Neural cell (in vitro differentiated cells): ENCODE measurements around the gene PPP3CA. TPM values are rescaled to one million over a fixed set of nuclear protein-coding genes. Genes with fewer than 3 reads are reported as not detected.

Source experiments
- H2AFZ ChIP-seq: fragments of 200-600, 300-800 bp; sonication (generic), shearing (Covaris generic); 2 replicates; pipeline ENCODE4 v1.6.0; 2014; ENCODE audit warnings: low read depth, mild to moderate bottlenecking, antibody characterized with exemption, low read length, moderate library complexity
- H3F3A ChIP-seq: fragments of 200-600 bp; shearing (Covaris generic); 2 replicates; pipeline ENCODE4 v1.6.1; 2016; ENCODE audit warnings: mild to moderate bottlenecking, moderate library complexity, mixed read lengths, antibody characterized with exemption, low read length; ENCODE audit not compliant: insufficient read depth, poor library complexity, severe bottlenecking
- H3K27ac ChIP-seq: fragments of 200-600, 300-800 bp; sonication (generic), shearing (Covaris generic); 2 replicates; pipeline ENCODE4 v1.5.1; 2014; ENCODE audit warnings: mild to moderate bottlenecking, low read length, moderate library complexity
- H3K27me3 ChIP-seq: fragments of 300-800, 200-600 bp; sonication (generic), shearing (Covaris generic); 2 replicates; pipeline ENCODE4 v1.6.0; 2014; ENCODE audit warnings: mild to moderate bottlenecking, low read depth, low read length, moderate library complexity; ENCODE audit not compliant: insufficient read depth
- H3K36me3 ChIP-seq: fragments of 300-800, 200-600 bp; sonication (generic), shearing (Covaris generic); 2 replicates; pipeline ENCODE4 v1.5.1; 2014; ENCODE audit warnings: mild to moderate bottlenecking, antibody characterized with exemption, low read length, moderate library complexity; ENCODE audit not compliant: insufficient read depth
- H3K4me2 ChIP-seq: fragments of 300-800, 200-600 bp; sonication (generic), shearing (Covaris generic); 2 replicates; pipeline ENCODE4 v1.6.0; 2014; ENCODE audit warnings: mild to moderate bottlenecking, low read length
- H3K4me3 ChIP-seq: fragments of 300-800, 200-600 bp; sonication (generic), shearing (Covaris generic); 2 replicates; pipeline ENCODE4 v1.5.1; 2014; ENCODE audit warnings: mild to moderate bottlenecking, low read length, moderate library complexity
- H3K79me2 ChIP-seq: fragments of 200-600 bp; shearing (Covaris generic); replicated peaks from 2 replicates; pipeline ENCODE4 v1.6.0; 2014; ENCODE audit warnings: mild to moderate bottlenecking, low read length, moderate library complexity; ENCODE audit not compliant: insufficient read depth
- H3K9ac ChIP-seq: fragments of 300-800, 200-600 bp; sonication (generic), shearing (Covaris generic); 2 replicates; pipeline ENCODE4 v1.6.1; 2016; ENCODE audit warnings: mild to moderate bottlenecking, low read length, mixed read lengths
- H3K9me2 ChIP-seq: fragments of 200-600 bp; shearing (Covaris generic); 2 replicates; pipeline ENCODE4 v1.6.1; 2016; ENCODE audit warnings: mild to moderate bottlenecking, low read length, mixed read lengths; ENCODE audit not compliant: insufficient read depth
- H3K9me3 ChIP-seq: fragments of 200-600, 300-800 bp; sonication (generic), shearing (Covaris generic); 2 replicates; pipeline ENCODE4 v1.6.1; 2016; ENCODE audit warnings: mild to moderate bottlenecking, mixed run types, low read length, moderate library complexity, mixed read lengths
- H4K20me1 ChIP-seq: fragments of 200-600 bp; shearing (Covaris generic); 2 replicates; pipeline ENCODE4 v1.6.1; 2016; ENCODE audit warnings: mild to moderate bottlenecking, mixed run types; ENCODE audit not compliant: insufficient read depth
- CTCF ChIP-seq: fragments of 450-650 bp; IDR thresholded peaks from 2 replicates; pipeline ENCODE4 v1.5.1; 2014; ENCODE audit warnings: antibody characterized with exemption, mild to moderate bottlenecking, moderate library complexity; ENCODE audit not compliant: poor library complexity, severe bottlenecking
- EP300 ChIP-seq: fragments of 450-650 bp; conservative IDR thresholded peaks from 2 replicates; pipeline ENCODE4 v1.6.1; 2014; ENCODE audit warnings: antibody characterized with exemption, mild to moderate bottlenecking, moderate library complexity; ENCODE audit not compliant: poor library complexity, severe bottlenecking
- EZH2 ChIP-seq: fragments of 200-600, 300-800 bp; shearing (Covaris generic), sonication (generic); IDR thresholded peaks from 2 replicates; pipeline ENCODE4 v1.6.1; 2014; ENCODE audit warnings: antibody characterized with exemption, low read length, borderline replicate concordance, mild to moderate bottlenecking; ENCODE audit not compliant: insufficient read depth, poor library complexity, severe bottlenecking
- MXI1 ChIP-seq: fragments of 450-650 bp; conservative IDR thresholded peaks from 2 replicates; pipeline ENCODE4 v1.6.1; 2014; ENCODE audit warnings: antibody characterized with exemption, mild to moderate bottlenecking; ENCODE audit not compliant: poor library complexity, severe bottlenecking
- POLR2AphosphoS5 ChIP-seq: IDR thresholded peaks from 2 replicates; pipeline ENCODE4 v1.6.1; 2012
- RAD21 ChIP-seq: fragments of 450-650 bp; conservative IDR thresholded peaks from 2 replicates; pipeline ENCODE4 v1.6.1; 2014; ENCODE audit warnings: antibody characterized with exemption, mild to moderate bottlenecking, moderate library complexity
- REST ChIP-seq: IDR thresholded peaks from 2 replicates; pipeline ENCODE4 v1.6.1; 2012; ENCODE audit warnings: borderline replicate concordance
- SMC3 ChIP-seq: fragments of 450-650 bp; conservative IDR thresholded peaks from 2 replicates; pipeline ENCODE4 v1.6.1; 2014; ENCODE audit warnings: antibody characterized with exemption, mild to moderate bottlenecking, moderate library complexity; ENCODE audit not compliant: poor library complexity
- TAF1 ChIP-seq: IDR thresholded peaks from 2 replicates; pipeline ENCODE4 v1.6.1; 2012; ENCODE audit warnings: low read depth
- polyA plus RNA-seq: library from polyadenylated mRNA; depleted of rRNA; stranded (reverse); fragments of >200 nt; gene quantifications from 2 replicates; pipeline ENCODE4 v1.2.3, GENCODE V29; 2014

PPP3CA gene
- polyA plus RNA-seq, 1 donor from 2014 or later, result 78.2 TPM

- no peak overlapping the region for H3K27ac ChIP-seq
- no peak overlapping the region for H2AFZ ChIP-seq
- H3K36me3 ChIP-seq, result no peaks in the 10 kb centered on the region
- no peaks in the 10 kb centered on the region for H3K27me3 ChIP-seq
- H3K9me2 ChIP-seq, result no peaks in the 10 kb centered on the region
- H3K4me2 ChIP-seq, result no peak overlapping the region
- no peaks in the 10 kb centered on the region for H3K79me2 ChIP-seq
- no peak for TF ChIP-seq EZH2
- TF ChIP-seq POLR2AphosphoS5, result no peak
- TF ChIP-seq RAD21, result no peak
- no peak for TF ChIP-seq SMC3
- TF ChIP-seq REST, result no peak
- no peak for TF ChIP-seq TAF1
- no peak for TF ChIP-seq MXI1
- TF ChIP-seq CTCF, result no peak
- no peak for TF ChIP-seq EP300
- H3K9me3 ChIP-seq, result no peaks in the 10 kb centered on the region
- H4K20me1 ChIP-seq, result no peaks in the 10 kb centered on the region
- H3K4me3 ChIP-seq, result no peak overlapping the region
- H3F3A ChIP-seq, result no peaks in the 10 kb centered on the region
- H3K9ac ChIP-seq, result no peak overlapping the region
Observed at GRCh38 chr4:100982345-100982744, 365.0 kb downstream of the PPP3CA start.

- H4K20me1 ChIP-seq, result no peaks in the 10 kb centered on the region
- no peak overlapping the region for H2AFZ ChIP-seq
- no peak overlapping the region for H3K9ac ChIP-seq
- no peaks in the 10 kb centered on the region for H3K27me3 ChIP-seq
- no peaks in the 10 kb centered on the region for H3K36me3 ChIP-seq
- no peaks in the 10 kb centered on the region for H3K9me2 ChIP-seq
- H3K4me2 ChIP-seq, result no peak overlapping the region
- no peaks in the 10 kb centered on the region for H3K9me3 ChIP-seq
- no peaks in the 10 kb centered on the region for H3F3A ChIP-seq
- TF ChIP-seq SMC3, result no peak
- no peak for TF ChIP-seq CTCF
- no peak for TF ChIP-seq MXI1
- TF ChIP-seq TAF1, result no peak
- no peak for TF ChIP-seq EP300
- TF ChIP-seq REST, result no peak
- no peak for TF ChIP-seq EZH2
- TF ChIP-seq RAD21, result no peak
- no peak for TF ChIP-seq POLR2AphosphoS5
- no peak overlapping the region for H3K4me3 ChIP-seq
- H3K27ac ChIP-seq, result no peak overlapping the region
- no peaks in the 10 kb centered on the region for H3K79me2 ChIP-seq
Observed at GRCh38 chr4:100981447-100982204, 365.7 kb downstream of the PPP3CA start.
